ENCODE data around the gene LARGE1. TPM values are rescaled to one million over a fixed set of nuclear protein-coding genes. Genes with fewer than 3 reads are reported as not detected.

LARGE1 gene
- total and polyA plus RNA-seq, 2 donors (not counting 1 experiment from before 2014, with no cell fraction given), result 14.1 to 19.2 TPM

DNA sequence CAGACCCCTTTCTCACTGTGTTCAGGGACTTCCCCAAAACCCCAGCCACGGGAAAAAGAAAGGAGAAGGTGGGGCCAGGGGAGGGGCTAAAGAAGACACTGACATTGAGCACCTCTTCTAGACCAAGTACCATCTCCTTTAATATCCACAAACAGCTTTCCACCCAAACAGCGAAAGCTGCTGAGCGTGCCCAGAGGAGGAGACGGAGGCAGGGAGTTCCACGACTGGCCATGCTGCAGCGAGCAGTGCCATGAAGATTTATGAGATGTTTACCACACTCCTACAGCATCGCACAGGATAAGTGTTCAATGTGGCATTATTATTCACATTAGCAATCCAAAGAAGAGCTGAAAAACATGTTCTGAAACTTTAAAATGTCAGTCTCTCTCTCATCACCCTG lies 127.4 kb downstream of the LARGE1 start:
- Histone ChIP-seq H4K20me1 (ENCODE audit: control insufficient read depth, extremely low read depth, insufficient read depth, low read length) (no peaks in the 10 kb centered on the region), H3K4me1 (ENCODE audit: control insufficient read depth, extremely low read depth, insufficient read depth, low read length) (no peaks in the 10 kb centered on the region), H3K9me3 (ENCODE audit: control insufficient read depth, insufficient read depth, low read depth, low read length) (no peaks in the 10 kb centered on the region), H3K9ac (ENCODE audit: insufficient read depth, low read length) (no peak overlapping the region), H3K4me2 (ENCODE audit: extremely low read depth, insufficient read depth, low read length) (peak overlapping the region; percentile 60), H3K27me3 (ENCODE audit: control insufficient read depth, insufficient read depth, low read length) (no peaks in the 10 kb centered on the region), H2AFZ (ENCODE audit: low read length) (no peak overlapping the region), H3K4me3 (replicated peaks in 1 of 4; ENCODE audit: control extremely low read depth in 1 of 4, insufficient read depth in 1 of 4, low read depth in 3 of 4, low read length in 4 of 4) (no peak overlapping the region), H3K27ac (ENCODE audit: insufficient read depth, low read length) (no peak overlapping the region), H3K36me3 (ENCODE audit: control insufficient read depth, insufficient read depth, low read length) (no peaks in the 10 kb centered on the region), H3K79me2 (ENCODE audit: control insufficient read depth, insufficient read depth, low read length) (no peaks in the 10 kb centered on the region)
- TF ChIP-seq, protein P1, sequence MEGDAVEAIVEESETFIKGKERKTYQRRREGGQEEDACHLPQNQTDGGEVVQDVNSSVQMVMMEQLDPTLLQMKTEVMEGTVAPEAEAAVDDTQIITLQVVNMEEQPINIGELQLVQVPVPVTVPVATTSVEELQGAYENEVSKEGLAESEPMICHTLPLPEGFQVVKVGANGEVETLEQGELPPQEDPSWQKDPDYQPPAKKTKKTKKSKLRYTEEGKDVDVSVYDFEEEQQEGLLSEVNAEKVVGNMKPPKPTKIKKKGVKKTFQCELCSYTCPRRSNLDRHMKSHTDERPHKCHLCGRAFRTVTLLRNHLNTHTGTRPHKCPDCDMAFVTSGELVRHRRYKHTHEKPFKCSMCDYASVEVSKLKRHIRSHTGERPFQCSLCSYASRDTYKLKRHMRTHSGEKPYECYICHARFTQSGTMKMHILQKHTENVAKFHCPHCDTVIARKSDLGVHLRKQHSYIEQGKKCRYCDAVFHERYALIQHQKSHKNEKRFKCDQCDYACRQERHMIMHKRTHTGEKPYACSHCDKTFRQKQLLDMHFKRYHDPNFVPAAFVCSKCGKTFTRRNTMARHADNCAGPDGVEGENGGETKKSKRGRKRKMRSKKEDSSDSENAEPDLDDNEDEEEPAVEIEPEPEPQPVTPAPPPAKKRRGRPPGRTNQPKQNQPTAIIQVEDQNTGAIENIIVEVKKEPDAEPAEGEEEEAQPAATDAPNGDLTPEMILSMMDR (conservative IDR thresholded peaks at IDR 0.05 in 1 of 2, IDR thresholded peaks at IDR 0.05 in 1 of 2; ENCODE audit: low read depth in 1 of 2, low read length in 2 of 2), result no peak
- no peak for TF ChIP-seq EZH2 (IDR thresholded peaks at IDR 0.05; ENCODE audit: low read length, missing control alignments)
- no peak for DNase-seq (ENCODE audit: low read depth in 2 of 2)

DNA sequence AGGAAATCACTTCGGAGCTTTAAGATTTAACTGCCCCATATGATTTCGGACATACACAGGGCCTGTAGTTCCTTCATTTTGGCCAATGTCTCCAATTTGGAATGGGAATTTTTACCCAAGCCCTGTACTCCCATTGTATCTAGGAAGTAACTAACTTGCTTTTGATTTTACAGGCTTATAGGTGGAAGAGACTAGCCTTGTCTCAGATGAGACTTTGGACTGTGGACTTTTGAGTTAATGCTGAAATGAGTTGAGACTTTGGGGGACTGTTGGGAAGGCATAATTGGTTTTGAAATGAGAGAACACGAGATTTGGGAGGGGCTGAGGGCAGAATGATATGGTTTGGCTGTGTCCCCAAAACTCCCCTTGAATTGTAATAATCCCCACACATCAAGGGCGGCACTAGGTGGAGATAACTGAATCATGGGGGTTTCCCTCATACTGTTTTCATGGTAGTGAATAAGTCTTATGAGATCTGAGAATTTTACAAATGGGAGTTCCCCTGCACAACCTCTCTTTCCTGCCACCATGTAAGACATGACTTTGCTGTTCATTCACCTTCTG lies 130.5 kb downstream of the LARGE1 start:
- H4K20me1 ChIP-seq (ENCODE audit: control insufficient read depth, extremely low read depth, insufficient read depth, low read length), result no peaks in the 10 kb centered on the region
- H3K36me3 ChIP-seq (ENCODE audit: control insufficient read depth, insufficient read depth, low read length), result no peaks in the 10 kb centered on the region
- H3K9me3 ChIP-seq (ENCODE audit: control insufficient read depth, insufficient read depth, low read depth, low read length), result no peaks in the 10 kb centered on the region
- no peak overlapping the region for H3K27ac ChIP-seq (ENCODE audit: insufficient read depth, low read length)
- TF ChIP-seq, protein P1 (conservative IDR thresholded peaks at IDR 0.05 in 1 of 2, IDR thresholded peaks at IDR 0.05 in 1 of 2; ENCODE audit: low read depth in 1 of 2, low read length in 2 of 2), result no peak
- no peak for TF ChIP-seq EZH2 (IDR thresholded peaks at IDR 0.05; ENCODE audit: low read length, missing control alignments)
- no peak for DNase-seq (ENCODE audit: low read depth in 2 of 2)
- no peak overlapping the region for H3K4me3 ChIP-seq (replicated peaks in 1 of 4; ENCODE audit: control extremely low read depth in 1 of 4, insufficient read depth in 1 of 4, low read depth in 3 of 4, low read length in 4 of 4)
- H3K79me2 ChIP-seq (ENCODE audit: control insufficient read depth, insufficient read depth, low read length), result no peaks in the 10 kb centered on the region
- H3K9ac ChIP-seq (ENCODE audit: insufficient read depth, low read length), result no peak overlapping the region
- no peaks in the 10 kb centered on the region for H3K27me3 ChIP-seq (ENCODE audit: control insufficient read depth, insufficient read depth, low read length)
- no peak overlapping the region for H3K4me2 ChIP-seq (ENCODE audit: extremely low read depth, insufficient read depth, low read length)
- H3K4me1 ChIP-seq (ENCODE audit: control insufficient read depth, extremely low read depth, insufficient read depth, low read length), result peaks cover 2% of the 10 kb centered on the region
- H2AFZ ChIP-seq (ENCODE audit: low read length), result no peak overlapping the region

DNA sequence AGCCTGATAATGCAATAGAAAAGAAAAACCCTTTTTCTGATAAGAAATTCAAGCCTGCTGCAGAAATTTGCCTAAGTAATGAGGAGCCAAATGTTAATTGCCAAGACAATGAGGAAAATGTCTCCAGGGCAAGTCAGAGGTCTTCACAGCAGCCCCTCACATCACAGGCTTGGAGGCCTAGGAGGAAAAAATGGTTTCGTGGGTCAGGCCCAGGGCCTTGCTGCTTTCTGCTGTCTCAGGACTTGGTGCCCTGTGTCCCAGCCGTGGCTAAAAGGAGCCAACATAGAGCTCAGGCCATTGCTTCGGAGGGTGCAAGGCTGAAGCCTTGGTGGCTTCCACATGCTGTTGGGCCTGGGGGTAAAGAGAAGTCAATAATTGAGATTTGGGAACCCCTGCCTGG lies 131.3 kb downstream of the LARGE1 start:
- H4K20me1 ChIP-seq (ENCODE audit: control insufficient read depth, extremely low read depth, insufficient read depth, low read length), result no peaks in the 10 kb centered on the region
- no peak overlapping the region for H3K4me2 ChIP-seq (ENCODE audit: extremely low read depth, insufficient read depth, low read length)
- no peak overlapping the region for H3K4me3 ChIP-seq (replicated peaks in 1 of 4; ENCODE audit: control extremely low read depth in 1 of 4, insufficient read depth in 1 of 4, low read depth in 3 of 4, low read length in 4 of 4)
- peaks cover 2% of the 10 kb centered on the region for H3K4me1 ChIP-seq (ENCODE audit: control insufficient read depth, extremely low read depth, insufficient read depth, low read length)
- no peaks in the 10 kb centered on the region for H3K9me3 ChIP-seq (ENCODE audit: control insufficient read depth, insufficient read depth, low read depth, low read length)
- TF ChIP-seq EZH2 (IDR thresholded peaks at IDR 0.05; ENCODE audit: low read length, missing control alignments), result no peak
- TF ChIP-seq, protein P1 (conservative IDR thresholded peaks at IDR 0.05 in 1 of 2, IDR thresholded peaks at IDR 0.05 in 1 of 2; ENCODE audit: low read depth in 1 of 2, low read length in 2 of 2), result no peak
- H3K9ac ChIP-seq (ENCODE audit: insufficient read depth, low read length), result no peak overlapping the region
- H2AFZ ChIP-seq (ENCODE audit: low read length), result no peak overlapping the region
- no peaks in the 10 kb centered on the region for H3K27me3 ChIP-seq (ENCODE audit: control insufficient read depth, insufficient read depth, low read length)
- no peak overlapping the region for H3K27ac ChIP-seq (ENCODE audit: insufficient read depth, low read length)
- no peaks in the 10 kb centered on the region for H3K79me2 ChIP-seq (ENCODE audit: control insufficient read depth, insufficient read depth, low read length)
- H3K36me3 ChIP-seq (ENCODE audit: control insufficient read depth, insufficient read depth, low read length), result no peaks in the 10 kb centered on the region
- DNase-seq (ENCODE audit: low read depth in 2 of 2), result no peak

Data from fibroblast of lung (primary cell).